ENCODE measurements around the gene TCERG1L.

The TCERG1L gene

GRCh38 chr10:131226446-131227162 lies 84.9 kb downstream of the TCERG1L start:
- no peak for DNase-seq (ENCODE audit: low spot score)

- DNase-seq (ENCODE audit: low spot score), result no peak
Observed at GRCh38 chr10:131224106-131224505, 87.4 kb downstream of the TCERG1L start.

GRCh38 chr10:131223422-131223821 lies 88.1 kb downstream of the TCERG1L start:
- DNase-seq (ENCODE audit: low spot score), result no peak

- DNase-seq (ENCODE audit: low spot score), result no peak
Observed at GRCh38 chr10:131222986-131223385, 88.5 kb downstream of the TCERG1L start.

GRCh38 chr10:131221632-131222277 lies 89.8 kb downstream of the TCERG1L start:
- no peak for DNase-seq (ENCODE audit: low spot score)

- DNase-seq (ENCODE audit: low spot score), result no peak
Observed at GRCh38 chr10:131220601-131221171, 90.8 kb downstream of the TCERG1L start.

GRCh38 chr10:131219955-131220489 lies 91.5 kb downstream of the TCERG1L start:
- no peak for DNase-seq (ENCODE audit: low spot score)

GRCh38 chr10:131219584-131219886 lies 92.0 kb downstream of the TCERG1L start:
- no peak for DNase-seq (ENCODE audit: low spot score)

- DNase-seq (ENCODE audit: low spot score), result no peak
Observed at GRCh38 chr10:131218811-131219583, 92.5 kb downstream of the TCERG1L start.

GRCh38 chr10:131216681-131217230 lies 94.8 kb downstream of the TCERG1L start:
- no peak for DNase-seq (ENCODE audit: low spot score)

- DNase-seq (ENCODE audit: low spot score), result no peak
Observed at GRCh38 chr10:131215776-131216175, 95.7 kb downstream of the TCERG1L start.

GRCh38 chr10:131214521-131215244 lies 96.8 kb downstream of the TCERG1L start:
- no peak for DNase-seq (ENCODE audit: low spot score)

GRCh38 chr10:131213741-131214505 lies 97.6 kb downstream of the TCERG1L start:
- DNase-seq (ENCODE audit: low spot score), result no peak

- DNase-seq (ENCODE audit: low spot score), result no peak
Observed at GRCh38 chr10:131212763-131213325, 98.7 kb downstream of the TCERG1L start.

- no peak for DNase-seq (ENCODE audit: low spot score)
Observed at GRCh38 chr10:131211965-131212619, 99.4 kb downstream of the TCERG1L start.

GRCh38 chr10:131211559-131211958 lies 100.0 kb downstream of the TCERG1L start:
- DNase-seq (ENCODE audit: low spot score), result no peak

- DNase-seq (ENCODE audit: low spot score), result no peak
Observed at GRCh38 chr10:131211146-131211545, 100.4 kb downstream of the TCERG1L start.

GRCh38 chr10:131210181-131210580 lies 101.3 kb downstream of the TCERG1L start:
- no peak for DNase-seq (ENCODE audit: low spot score)

- no peak for DNase-seq (ENCODE audit: low spot score)
Observed at GRCh38 chr10:131207584-131208532, 103.7 kb downstream of the TCERG1L start.
